ENCODE measurements around the gene DPP6.

Gene DPP6

GRCh38 chr7:154649015-154649414, 596.8 kb downstream of the DPP6 start:
- DNase-seq (ENCODE audit: extremely low read depth, low read depth) = no peak
- H3K4me3 ChIP-seq (replicated peaks; ENCODE audit: low read depth, low read length) = no peak overlapping the region
- TF ChIP-seq CTCF (IDR thresholded peaks at IDR 0.05; ENCODE audit: low read depth, low read length, missing control alignments) = no peak

- H3K4me3 ChIP-seq (replicated peaks; ENCODE audit: low read depth, low read length) = no peak overlapping the region
- no peak for TF ChIP-seq CTCF (IDR thresholded peaks at IDR 0.05; ENCODE audit: low read depth, low read length, missing control alignments)
- DNase-seq (ENCODE audit: extremely low read depth, low read depth) = no peak
Observed at GRCh38 chr7:154649434-154649833, 597.2 kb downstream of the DPP6 start.

GRCh38 chr7:154650275-154650674, 598.1 kb downstream of the DPP6 start:
- no peak for DNase-seq (ENCODE audit: extremely low read depth, low read depth)
- TF ChIP-seq CTCF (IDR thresholded peaks at IDR 0.05; ENCODE audit: low read depth, low read length, missing control alignments) = no peak
- H3K4me3 ChIP-seq (replicated peaks; ENCODE audit: low read depth, low read length) = no peak overlapping the region

- no peak for DNase-seq (ENCODE audit: extremely low read depth, low read depth)
- no peak overlapping the region for H3K4me3 ChIP-seq (replicated peaks; ENCODE audit: low read depth, low read length)
- no peak for TF ChIP-seq CTCF (IDR thresholded peaks at IDR 0.05; ENCODE audit: low read depth, low read length, missing control alignments)
Observed at GRCh38 chr7:154651501-154651900, 599.3 kb downstream of the DPP6 start.

- no peak for DNase-seq (ENCODE audit: extremely low read depth, low read depth)
- no peak overlapping the region for H3K4me3 ChIP-seq (replicated peaks; ENCODE audit: low read depth, low read length)
- no peak for TF ChIP-seq CTCF (IDR thresholded peaks at IDR 0.05; ENCODE audit: low read depth, low read length, missing control alignments)
Observed at GRCh38 chr7:154652564-154652963, 600.4 kb downstream of the DPP6 start.

- H3K4me3 ChIP-seq (replicated peaks; ENCODE audit: low read depth, low read length) = no peak overlapping the region
- no peak for DNase-seq (ENCODE audit: extremely low read depth, low read depth)
- TF ChIP-seq CTCF (IDR thresholded peaks at IDR 0.05; ENCODE audit: low read depth, low read length, missing control alignments) = no peak
Observed at GRCh38 chr7:154653281-154653680, 601.1 kb downstream of the DPP6 start.

GRCh38 chr7:154656618-154657017, 604.4 kb downstream of the DPP6 start:
- no peak for TF ChIP-seq CTCF (IDR thresholded peaks at IDR 0.05; ENCODE audit: low read depth, low read length, missing control alignments)
- no peak for DNase-seq (ENCODE audit: extremely low read depth, low read depth)

More at GRCh38 chr7:154656618-154657017, 604.4 kb downstream of the DPP6 start:
- H3K4me3 ChIP-seq (replicated peaks; ENCODE audit: low read depth, low read length) = no peak overlapping the region
